B cell (primary cell): ENCODE data around the gene LRRTM3. TPM values are rescaled to one million over a fixed set of nuclear protein-coding genes. Genes with fewer than 3 reads are reported as not detected.

Source experiments
- ATAC-seq: fragments of 200-7000 bp; cut with Tn5 transposase; one replicate; pipeline ENCODE4 v1.10.0; 2021; ENCODE audit warnings: low read depth, mild to moderate bottlenecking, moderate number of reproducible peaks, moderate library complexity
- CTCF ChIA-PET: fragments of 350-600 bp; sonication (Branson Sonifier 250); formaldehyde crosslinking; loops from one replicate; lab custom pipeline; 2021; ENCODE audit warnings: antibody characterized with exemption, inconsistent platforms; lab: Charles Lee
- POLR2A ChIA-PET: fragments of 350-600 bp; sonication (Branson Sonifier 250); formaldehyde crosslinking; loops from one replicate; lab custom pipeline; 2021; ENCODE audit warnings: antibody characterized with exemption; lab: Charles Lee
- DNase-seq: peaks from one replicate; pipeline ENCODE4 v3.0.0; 2013
- H2AFZ ChIP-seq: 2 replicates; pipeline ENCODE4 v1.6.1; 2012; ENCODE audit warnings: mild to moderate bottlenecking, low read depth, low read length; ENCODE audit not compliant: insufficient read depth, poor library complexity, severe bottlenecking
- H3K27ac ChIP-seq, 2 donors: 1 replicate in 1 of 2; 2 replicates in 1 of 2; pipeline ENCODE4 v1.5.1; 2012 to 2013; ENCODE audit warnings: low read length in 2 of 2, mild to moderate bottlenecking in 2 of 2, moderate library complexity in 1 of 2
- H3K27me3 ChIP-seq, 4 experiments: fragments of 200-600 bp in 1 of 4; sonication (generic) in 1 of 4; replicated peaks in 1 of 4; 1 replicate in 2 of 4; 2 replicates in 2 of 4; pipeline versions ENCODE4 v1.6.1 to v1.7.0; 2013 to 2016; ENCODE audit warnings: low read length in 3 of 4, mild to moderate bottlenecking in 2 of 4, mixed read lengths in 1 of 4, moderate library complexity in 1 of 4; ENCODE audit not compliant: insufficient read depth in 4 of 4, control insufficient read depth in 3 of 4; ENCODE audit errors: control extremely low read depth in 1 of 4
- H3K36me3 ChIP-seq, 2 experiments: replicated peaks in 1 of 2; 1 replicate in 1 of 2; 2 replicates in 1 of 2; pipeline versions ENCODE4 v1.6.1 to v1.7.1; 2013; ENCODE audit warnings: low read length in 1 of 2; ENCODE audit not compliant: insufficient read depth in 2 of 2, control insufficient read depth in 1 of 2; ENCODE audit errors: control extremely low read depth in 1 of 2, extremely low read depth in 1 of 2
- H3K4me1 ChIP-seq, 2 donors: fragments of 200-600 bp in 1 of 2; sonication (generic) in 1 of 2; 1 replicate in 1 of 2; 2 replicates in 1 of 2; pipeline versions ENCODE4 v1.5.1 to v1.6.1; 2013 to 2017; ENCODE audit warnings: low read length in 2 of 2; ENCODE audit not compliant: control insufficient read depth in 2 of 2, insufficient read depth in 2 of 2
- H3K4me2 ChIP-seq: replicated peaks from 2 replicates; pipeline ENCODE3; 2012; ENCODE audit warnings: mild to moderate bottlenecking, low read depth, low read length; ENCODE audit not compliant: poor library complexity, severe bottlenecking
- H3K4me3 ChIP-seq, 5 experiments: fragments of 200-600 bp in 1 of 5; sonication (generic) in 1 of 5; 1 replicate in 3 of 5; 2 replicates in 2 of 5; pipeline versions ENCODE4 v1.5.1 to v1.7.0; 2011 to 2016; ENCODE audit warnings: low read length in 4 of 5, mild to moderate bottlenecking in 4 of 5, low read depth in 2 of 5, control low read depth in 1 of 5, moderate library complexity in 1 of 5; ENCODE audit not compliant: insufficient read depth in 1 of 5; ENCODE audit errors: control extremely low read depth in 1 of 5, extremely low read depth in 1 of 5
- H3K79me2 ChIP-seq: fragments of 200-600 bp; sonication (generic); one replicate; pipeline ENCODE4 v1.6.0; 2016; ENCODE audit warnings: low read length; ENCODE audit not compliant: control insufficient read depth, insufficient read depth
- H3K9ac ChIP-seq: fragments of 200-600 bp; sonication (generic); 2 replicates; pipeline ENCODE4 v1.6.1; 2017; ENCODE audit warnings: mild to moderate bottlenecking, low read length, moderate library complexity
- H3K9me3 ChIP-seq, 3 donors: one replicate each; pipeline versions ENCODE4 v1.6.1 to v1.7.1; 2013; ENCODE audit warnings: low read length in 2 of 3; ENCODE audit not compliant: control insufficient read depth in 2 of 3, insufficient read depth in 1 of 3; ENCODE audit errors: control extremely low read depth in 1 of 3
- H4K20me1 ChIP-seq: 2 replicates; pipeline ENCODE4 v1.6.0; 2012; ENCODE audit warnings: mild to moderate bottlenecking, low read length; ENCODE audit not compliant: insufficient read depth, control insufficient read depth, poor library complexity, severe bottlenecking
- H3K27ac Mint-ChIP-seq: one replicate; pipeline ENCODE4 v1.8.0; 2021; ENCODE audit warnings: mixed read lengths
- H3K27me3 Mint-ChIP-seq: one replicate; pipeline ENCODE4 v1.8.0; 2021; ENCODE audit warnings: mixed read lengths
- H3K4me1 Mint-ChIP-seq: one replicate; pipeline ENCODE4 v1.8.0; 2021; ENCODE audit warnings: mixed read lengths
- H3K4me3 Mint-ChIP-seq: one replicate; pipeline ENCODE4 v1.8.0; 2021; ENCODE audit warnings: mixed read lengths
- H3K9me3 Mint-ChIP-seq: one replicate; pipeline ENCODE4 v1.8.0; 2022; ENCODE audit warnings: mixed read lengths; ENCODE audit not compliant: insufficient read depth
- EZH2 ChIP-seq: IDR thresholded peaks from 2 replicates; pipeline ENCODE4 v1.6.1; 2012; ENCODE audit warnings: borderline replicate concordance, low read depth, mild to moderate bottlenecking, moderate library complexity, low read length; ENCODE audit not compliant: insufficient read depth, poor library complexity, severe bottlenecking
- WGBS: methylation state at CpG from one replicate; pipeline ENCODE4 v1.1.5; 2013; ENCODE audit warnings: missing lambda C conversion rate; ENCODE audit not compliant: insufficient coverage; 5-methylcytosine and 5-hydroxymethylcytosine counted together
- intact Hi-C: fragments of 100-400 bp; cut with micrococcal nuclease; formaldehyde crosslinking; loops from one replicate; pipeline ENCODE4 v1.10.0; 2022
- polyA plus RNA-seq: library from polyadenylated mRNA; depleted of rRNA; stranded (reverse); fragments of >200 nt; gene quantifications from 2 replicates; pipeline ENCODE4 v1.2.3, GENCODE V29; 2012
- total RNA-seq, 2 donors: library from RNA; stranded (reverse); fragments of 120-200 nt in 1 of 2; gene quantifications; 1 replicate in 1 of 2; 2 replicates in 1 of 2; pipeline versions ENCODE4 v1.2.3 to v1.2.4, GENCODE V29; 2013 to 2022
- TF ChIP-seq, protein P1 (sequence below): fragments of 200-600 bp; IDR thresholded peaks from one replicate; pipeline ENCODE4 v1.8.0; 2022; ENCODE audit warnings: antibody characterized with exemption, mild to moderate bottlenecking

LRRTM3 gene
- total and polyA plus RNA-seq, 2 donors (not counting 1 experiment from before 2014, with no cell fraction given), result not detected

GRCh38 chr10:66940965-66941364 lies 15.1 kb downstream of the LRRTM3 start:
- no peaks in the 10 kb centered on the region for H3K9me3 Mint-ChIP-seq
- ChIA-PET CTCF (interaction anchor here (0.6 kb wide), 1 partner anchor 12 kb away, joined by 3 read pairs; no protein-coding TSS in a partner anchor), POLR2A (no interaction called here)
- intact Hi-C loops, result no loop called here
- Histone ChIP-seq H3K4me1 (no peaks in the 10 kb centered on the region), H3K27me3 (no peaks in the 10 kb centered on the region), H3K36me3 (no peaks in the 10 kb centered on the region), H3K9me3 (no peaks in the 10 kb centered on the region), H2AFZ (no peak overlapping the region), H4K20me1 (no peaks in the 10 kb centered on the region), H3K9ac (no peak overlapping the region), H3K4me3 (no peak overlapping the region), H3K79me2 (no peaks in the 10 kb centered on the region), H3K4me2 (no peak overlapping the region), H3K27ac (no peak overlapping the region)
- DNase-seq (no peak), ATAC-seq (no peak)
- H3K4me1 Mint-ChIP-seq, result no peaks in the 10 kb centered on the region
- no peak for TF ChIP-seq EZH2
- TF ChIP-seq, protein P1, sequence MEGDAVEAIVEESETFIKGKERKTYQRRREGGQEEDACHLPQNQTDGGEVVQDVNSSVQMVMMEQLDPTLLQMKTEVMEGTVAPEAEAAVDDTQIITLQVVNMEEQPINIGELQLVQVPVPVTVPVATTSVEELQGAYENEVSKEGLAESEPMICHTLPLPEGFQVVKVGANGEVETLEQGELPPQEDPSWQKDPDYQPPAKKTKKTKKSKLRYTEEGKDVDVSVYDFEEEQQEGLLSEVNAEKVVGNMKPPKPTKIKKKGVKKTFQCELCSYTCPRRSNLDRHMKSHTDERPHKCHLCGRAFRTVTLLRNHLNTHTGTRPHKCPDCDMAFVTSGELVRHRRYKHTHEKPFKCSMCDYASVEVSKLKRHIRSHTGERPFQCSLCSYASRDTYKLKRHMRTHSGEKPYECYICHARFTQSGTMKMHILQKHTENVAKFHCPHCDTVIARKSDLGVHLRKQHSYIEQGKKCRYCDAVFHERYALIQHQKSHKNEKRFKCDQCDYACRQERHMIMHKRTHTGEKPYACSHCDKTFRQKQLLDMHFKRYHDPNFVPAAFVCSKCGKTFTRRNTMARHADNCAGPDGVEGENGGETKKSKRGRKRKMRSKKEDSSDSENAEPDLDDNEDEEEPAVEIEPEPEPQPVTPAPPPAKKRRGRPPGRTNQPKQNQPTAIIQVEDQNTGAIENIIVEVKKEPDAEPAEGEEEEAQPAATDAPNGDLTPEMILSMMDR, result no peak
- no peak overlapping the region for H3K27ac Mint-ChIP-seq
- no peaks in the 10 kb centered on the region for H3K27me3 Mint-ChIP-seq
- 75% methylated on average over 1 of the region's 3 CpGs for WGBS
- no peak overlapping the region for H3K4me3 Mint-ChIP-seq

DNA sequence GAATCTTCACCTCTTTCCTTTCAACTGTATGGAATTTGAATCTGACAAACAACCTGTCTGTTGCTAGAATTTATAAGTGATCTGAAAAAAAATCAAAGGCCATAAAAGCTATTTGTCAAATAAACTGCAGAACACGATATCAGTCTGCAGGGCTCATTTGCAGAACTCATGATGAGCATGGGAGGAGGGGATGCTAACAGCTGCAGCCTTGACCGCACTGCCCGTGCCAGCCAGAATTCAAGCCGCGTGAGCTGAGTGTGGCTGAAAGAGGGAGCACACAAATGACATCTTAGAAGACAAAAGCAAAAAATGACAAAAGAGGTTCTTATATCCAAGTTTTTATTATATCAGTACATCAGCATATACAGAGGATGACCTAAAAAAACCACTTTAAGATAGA lies 15.7 kb downstream of the LRRTM3 start:
- WGBS, result 63% methylated on average over 1 of the region's 5 CpGs
- Mint-ChIP-seq H3K27ac (no peak overlapping the region), H3K4me3 (no peak overlapping the region), H3K27me3 (no peaks in the 10 kb centered on the region), H3K9me3 (no peaks in the 10 kb centered on the region), H3K4me1 (no peaks in the 10 kb centered on the region)
- Histone ChIP-seq H3K9ac (no peak overlapping the region), H3K27ac (no peak overlapping the region), H3K4me1 (no peaks in the 10 kb centered on the region), H3K9me3 (no peaks in the 10 kb centered on the region), H2AFZ (no peak overlapping the region), H3K36me3 (no peaks in the 10 kb centered on the region), H3K4me2 (no peak overlapping the region), H3K27me3 (no peaks in the 10 kb centered on the region), H3K79me2 (no peaks in the 10 kb centered on the region), H4K20me1 (no peaks in the 10 kb centered on the region), H3K4me3 (no peak overlapping the region)
- intact Hi-C loops, result no loop called here
- ChIA-PET POLR2A (no interaction called here), CTCF (no interaction called here)
- ATAC-seq (no peak), DNase-seq (no peak)
- TF ChIP-seq EZH2, result no peak
- TF ChIP-seq, protein P1, result no peak
